Gastrocnemius medialis (tissue), 4 donors: ENCODE measurements around the gene APBA1. TPM values are rescaled to one million over a fixed set of nuclear protein-coding genes. Genes with fewer than 3 reads are reported as not detected.

Source experiments
- ATAC-seq, 2 donors: fragments of 150-250 bp; one replicate each; pipeline ENCODE4 v1.9.1; 2016
- DNase-seq, 2 donors: peaks; one replicate each; pipeline ENCODE4 v3.0.0-alpha.2; 2019
- H3K27ac ChIP-seq, 4 donors: fragments of 200-600 bp; sonication (generic); 1 replicate in 1 of 4; 2 replicates in 3 of 4; pipeline ENCODE4 v1.5.1; 2016 to 2018; ENCODE audit warnings: mild to moderate bottlenecking in 2 of 4, moderate library complexity in 1 of 4
- H3K27me3 ChIP-seq, 3 donors: fragments of 200-600 bp; sonication (generic) in 2 of 3; 1 replicate in 1 of 3; 2 replicates in 2 of 3; pipeline versions ENCODE4 v1.5.1 to v1.6.0; 2016 to 2019; ENCODE audit warnings: mild to moderate bottlenecking in 1 of 3, moderate library complexity in 1 of 3
- H3K36me3 ChIP-seq, 2 donors: fragments of 200-600 bp; sonication (generic) in 1 of 2; one replicate each; pipeline ENCODE4 v1.5.1; 2017 to 2018
- H3K4me1 ChIP-seq, 2 donors: fragments of 200-600 bp; sonication (generic) in 1 of 2; one replicate each; pipeline ENCODE4 v1.5.1; 2016 to 2017; ENCODE audit warnings: mild to moderate bottlenecking in 2 of 2
- H3K4me3 ChIP-seq, 4 donors: fragments of 200-600 bp; sonication (generic) in 3 of 4; 1 replicate in 1 of 4; 2 replicates in 3 of 4; pipeline ENCODE4 v1.5.1; 2016 to 2019; ENCODE audit warnings: mild to moderate bottlenecking in 2 of 4
- H3K9me3 ChIP-seq, 3 donors: fragments of 200-600 bp; sonication (generic) in 2 of 3; 1 replicate in 1 of 3; 2 replicates in 2 of 3; pipeline ENCODE4 v1.5.1; 2016 to 2019
- CTCF ChIP-seq, 5 experiments: fragments of 450-650 bp in 3 of 5; fragments of 200-600 bp in 2 of 5; sonication (generic) in 2 of 5; IDR thresholded peaks in 4 of 5; conservative IDR thresholded peaks in 1 of 5; 1 replicate in 4 of 5; 2 replicates in 1 of 5; pipeline ENCODE4 v1.5.1; 2016 to 2019; ENCODE audit warnings: antibody characterized with exemption in 5 of 5, mild to moderate bottlenecking in 3 of 5, moderate library complexity in 3 of 5
- POLR2A ChIP-seq, 2 donors: fragments of 450-650 bp; IDR thresholded peaks; one replicate each; pipeline ENCODE4 v1.6.1; 2017; ENCODE audit warnings: antibody characterized with exemption in 2 of 2, mild to moderate bottlenecking in 2 of 2, moderate library complexity in 2 of 2
- in situ Hi-C, 4 donors: fragments of 200-750 bp; cut with MboI; loops; one replicate each; pipeline versions ENCODE4 v1.15.0 to v1.8.0; 2017; ENCODE audit warnings: low sequenced_read_pairs in 4 of 4
- intact Hi-C: fragments of 100-400 bp; cut with DNase I; formaldehyde crosslinking; loops from one replicate; pipeline ENCODE4 v1.15.1; 2023; ENCODE audit warnings: low total_unique reads
- total RNA-seq, 4 donors: library from RNA; depleted of rRNA; stranded (reverse); fragments of >200 nt; gene quantifications; one replicate each; pipeline versions ENCODE4 v1.1.0 to v1.2.3, GENCODE V29; 2016

APBA1 gene
- total RNA-seq, 4 donors from 2014 or later: 0.61 to 2.3 (median 1.4) TPM

GRCh38 chr9:69485466-69485865, 186.7 kb downstream of the APBA1 start:
- no peak for DNase-seq
- H3K36me3 ChIP-seq: no peaks in the 10 kb centered on the region
- no peaks in the 10 kb centered on the region for H3K9me3 ChIP-seq
- ATAC-seq: no peak
- no peak overlapping the region for H3K4me3 ChIP-seq
- in situ Hi-C loops (no loop called here), intact Hi-C loops (no loop called here)
- H3K27ac ChIP-seq: no peak overlapping the region
- H3K27me3 ChIP-seq: no peaks in the 10 kb centered on the region
- TF ChIP-seq CTCF (IDR thresholded peaks at IDR 0.05 in 4 of 5, conservative IDR thresholded peaks at IDR 0.05 in 1 of 5) (no peak), POLR2A (IDR thresholded peaks at IDR 0.05) (no peak)
- H3K4me1 ChIP-seq: peaks cover 10 to 11% of the 10 kb centered on the region in 2 donors

- no peaks in the 10 kb centered on the region for H3K9me3 ChIP-seq
- H3K36me3 ChIP-seq: no peaks in the 10 kb centered on the region
- in situ Hi-C loops (no loop called here), intact Hi-C loops (no loop called here)
- H3K4me3 ChIP-seq: no peak overlapping the region
- H3K27me3 ChIP-seq: no peaks in the 10 kb centered on the region
- H3K27ac ChIP-seq: no peak overlapping the region
- ATAC-seq: peak; percentile 30 to 81
- no peak for DNase-seq
- peaks cover 10 to 11% of the 10 kb centered on the region in 2 donors for H3K4me1 ChIP-seq
- no peak for TF ChIP-seq POLR2A (IDR thresholded peaks at IDR 0.05)
- no peak for TF ChIP-seq CTCF (IDR thresholded peaks at IDR 0.05 in 4 of 5, conservative IDR thresholded peaks at IDR 0.05 in 1 of 5)
Observed at GRCh38 chr9:69483886-69484422, 188.2 kb downstream of the APBA1 start.

GRCh38 chr9:69476797-69477196, 195.4 kb downstream of the APBA1 start:
- no peaks in the 10 kb centered on the region for H3K27me3 ChIP-seq
- intact Hi-C loops: no loop called here
- H3K9me3 ChIP-seq: no peaks in the 10 kb centered on the region
- DNase-seq: no peak
- no peak overlapping the region for H3K27ac ChIP-seq
- no peak overlapping the region for H3K4me3 ChIP-seq
- no peaks in the 10 kb centered on the region for H3K4me1 ChIP-seq
- in situ Hi-C loops: no loop called here
- H3K36me3 ChIP-seq: no peaks in the 10 kb centered on the region
- TF ChIP-seq CTCF (IDR thresholded peaks at IDR 0.05 in 4 of 5, conservative IDR thresholded peaks at IDR 0.05 in 1 of 5): no peak
- TF ChIP-seq POLR2A (IDR thresholded peaks at IDR 0.05): no peak
- no peak for ATAC-seq

- ATAC-seq: no peak
- intact Hi-C loops: no loop called here
- in situ Hi-C loops: no loop called here
Observed at GRCh38 chr9:69476016-69476415, 196.2 kb downstream of the APBA1 start.

More at GRCh38 chr9:69476016-69476415, 196.2 kb downstream of the APBA1 start:
- DNase-seq: no peak
- Histone ChIP-seq H3K27ac (no peak overlapping the region), H3K9me3 (no peaks in the 10 kb centered on the region), H3K27me3 (no peaks in the 10 kb centered on the region), H3K4me3 (no peak overlapping the region), H3K36me3 (no peaks in the 10 kb centered on the region), H3K4me1 (no peaks in the 10 kb centered on the region)
- no peak for TF ChIP-seq POLR2A (IDR thresholded peaks at IDR 0.05)
- no peak for TF ChIP-seq CTCF (IDR thresholded peaks at IDR 0.05 in 4 of 5, conservative IDR thresholded peaks at IDR 0.05 in 1 of 5)
